ENCODE results near the gene CCDC18.
"Not testable (repeated sequence)": the region's sequence is repeated elsewhere in the genome, so short reads cannot be mapped to it uniquely, and the experiment has no call there.

Gene CCDC18

GRCh38 chr1:93167006-93167405 is 13.5 kb upstream of the CCDC18 start:
- DNase-seq, result no peak
- in situ Hi-C loops (cut with MboI; ENCODE audit: low pct_unique_long_range_greater_than_20kb, low sequenced_read_pairs), result no loop called here

DNA sequence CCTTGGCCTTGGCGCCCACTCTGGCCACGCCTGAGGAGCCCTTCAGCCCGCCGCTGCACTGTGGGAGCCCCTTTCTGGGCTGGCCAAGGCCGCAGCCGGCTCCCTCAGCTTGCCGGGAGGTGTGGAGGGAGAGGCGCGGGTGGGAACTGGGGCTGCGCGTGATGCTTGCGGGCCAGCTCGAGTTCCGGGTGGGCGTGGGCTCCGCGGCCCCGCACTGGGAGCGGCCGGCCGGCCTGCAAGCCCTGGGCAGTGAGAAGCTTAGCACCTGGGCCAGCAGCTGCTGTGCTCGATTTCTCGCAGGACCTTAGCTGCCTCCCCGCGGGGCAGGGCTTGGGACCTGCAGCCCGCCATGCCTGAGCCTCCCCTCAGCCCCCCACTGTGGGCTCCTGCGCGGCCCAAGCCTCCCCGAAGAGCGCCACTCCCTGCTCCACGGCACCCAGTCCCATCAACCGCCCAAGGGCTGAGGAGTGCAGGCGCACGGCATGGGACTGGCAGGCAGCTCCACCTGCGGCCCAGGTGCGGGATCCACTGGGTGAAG is 10.3 kb upstream of the CCDC18 start:
- DNase-seq; in situ Hi-C loops (cut with MboI; ENCODE audit: low pct_unique_long_range_greater_than_20kb, low sequenced_read_pairs): not testable (repeated sequence)

- DNase-seq, result no peak
- in situ Hi-C loops (cut with MboI; ENCODE audit: low pct_unique_long_range_greater_than_20kb, low sequenced_read_pairs), result no loop called here
Observed at GRCh38 chr1:93171549-93172034, 8.9 kb upstream of the CCDC18 start.

GRCh38 chr1:93172778-93173177 is 7.7 kb upstream of the CCDC18 start:
- DNase-seq, result no peak
- in situ Hi-C loops (cut with MboI; ENCODE audit: low pct_unique_long_range_greater_than_20kb, low sequenced_read_pairs), result no loop called here

DNA sequence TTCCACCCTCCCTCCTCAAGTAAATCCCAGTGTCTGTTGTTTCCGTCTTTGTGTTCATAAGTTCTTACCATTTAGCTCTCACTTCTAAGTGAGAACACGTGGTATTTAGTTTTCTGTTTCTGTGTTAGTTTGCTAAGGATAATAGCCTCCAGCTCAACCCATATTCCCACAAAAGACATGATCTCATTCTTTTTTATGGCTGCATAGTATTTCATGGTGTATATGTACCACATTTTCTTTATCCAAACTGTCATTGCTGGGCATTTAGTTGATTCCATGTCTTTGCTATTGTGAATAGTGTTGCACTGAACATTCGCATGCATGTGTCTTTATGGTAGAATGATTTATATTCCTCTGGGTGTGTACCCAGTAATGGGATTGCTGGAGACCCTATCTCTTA is 5.9 kb upstream of the CCDC18 start:
- in situ Hi-C loops (cut with MboI; ENCODE audit: low pct_unique_long_range_greater_than_20kb, low sequenced_read_pairs); DNase-seq: not testable (repeated sequence)

DNA sequence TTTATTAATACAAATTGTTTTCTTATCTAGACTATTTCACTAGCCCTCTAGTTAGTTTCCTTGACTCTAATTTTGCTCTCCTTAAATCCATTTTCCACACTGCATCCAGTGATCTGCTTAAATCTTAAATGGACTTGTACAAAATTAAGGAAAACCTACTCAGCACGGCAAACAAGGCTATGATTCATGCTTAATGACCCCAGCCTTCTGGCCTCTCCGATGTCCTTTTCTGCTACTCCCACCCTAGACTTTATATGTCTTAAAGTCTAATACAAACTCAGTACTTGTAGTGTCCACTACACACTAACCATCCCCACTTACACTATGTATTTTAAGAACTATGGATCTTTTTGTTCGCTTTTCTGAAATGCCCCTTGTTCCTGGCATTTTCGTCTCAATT is 2.5 kb upstream of the CCDC18 start:
- in situ Hi-C loops (cut with MboI; ENCODE audit: low pct_unique_long_range_greater_than_20kb, low sequenced_read_pairs), result no loop called here

GRCh38 chr1:93178418-93178817 is 2.1 kb upstream of the CCDC18 start:
- DNase-seq, result no peak
- in situ Hi-C loops (cut with MboI; ENCODE audit: low pct_unique_long_range_greater_than_20kb, low sequenced_read_pairs), result no loop called here

More for the DNA sequence above, 2.5 kb upstream of the CCDC18 start:
- DNase-seq, result peak; percentile 21

GRCh38 chr1:93179886-93180722 is 420 bp upstream of the CCDC18 start, which contains the start of gene TMED5:
Gene TMED5 (minus strand): TSS chr1:93180413. CDS start chr1:93180242, 171 bp downstream.
- in situ Hi-C loops (cut with MboI; ENCODE audit: low pct_unique_long_range_greater_than_20kb, low sequenced_read_pairs), result no loop called here
- DNase-seq, result peak; percentile 99

GRCh38 chr1:93186667-93187066 is 6.1 kb downstream of the CCDC18 start:
- in situ Hi-C loops (cut with MboI; ENCODE audit: low pct_unique_long_range_greater_than_20kb, low sequenced_read_pairs), result no loop called here
- peak; percentile 68 for DNase-seq

- in situ Hi-C loops (cut with MboI; ENCODE audit: low pct_unique_long_range_greater_than_20kb, low sequenced_read_pairs), result no loop called here
- no peak for DNase-seq
Observed at GRCh38 chr1:93190432-93190831, 9.9 kb downstream of the CCDC18 start.

DNA sequence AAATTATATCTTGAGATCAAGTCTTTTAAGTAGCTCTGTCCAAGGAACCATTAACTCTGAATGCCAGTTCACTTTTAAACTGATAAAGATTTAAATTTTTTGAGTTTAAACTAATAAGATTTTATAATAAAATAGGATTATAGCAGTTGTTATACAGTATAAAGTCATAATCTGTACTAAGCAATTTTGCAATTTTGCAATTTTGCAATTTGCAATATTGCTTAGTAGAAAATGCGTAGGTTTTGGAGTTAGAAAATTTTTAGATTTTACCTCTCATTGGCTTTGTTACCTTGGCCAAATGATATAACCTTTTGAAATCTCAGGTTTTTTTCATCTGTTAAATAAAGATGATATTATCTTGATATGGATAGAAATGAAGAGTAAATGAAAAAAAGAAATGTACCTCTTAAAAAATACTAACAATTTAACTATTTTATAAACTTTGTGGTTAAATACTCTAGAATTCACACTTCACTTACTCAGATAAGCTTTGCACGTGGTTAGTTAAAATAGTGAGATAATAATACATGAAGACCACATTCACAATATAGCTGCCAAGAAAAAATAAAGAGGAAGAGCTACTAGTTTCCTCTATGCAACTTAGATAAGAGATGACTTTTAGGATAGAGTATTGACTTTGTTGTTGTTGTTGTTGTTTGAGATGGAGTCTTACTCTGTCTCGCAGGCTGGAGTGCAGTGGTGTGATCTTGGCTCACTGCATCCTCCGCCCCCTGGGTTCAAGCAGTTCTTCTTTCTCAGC is 13.9 kb downstream of the CCDC18 start:
- DNase-seq, result no peak
- in situ Hi-C loops (cut with MboI; ENCODE audit: low pct_unique_long_range_greater_than_20kb, low sequenced_read_pairs), result no loop called here

DNA sequence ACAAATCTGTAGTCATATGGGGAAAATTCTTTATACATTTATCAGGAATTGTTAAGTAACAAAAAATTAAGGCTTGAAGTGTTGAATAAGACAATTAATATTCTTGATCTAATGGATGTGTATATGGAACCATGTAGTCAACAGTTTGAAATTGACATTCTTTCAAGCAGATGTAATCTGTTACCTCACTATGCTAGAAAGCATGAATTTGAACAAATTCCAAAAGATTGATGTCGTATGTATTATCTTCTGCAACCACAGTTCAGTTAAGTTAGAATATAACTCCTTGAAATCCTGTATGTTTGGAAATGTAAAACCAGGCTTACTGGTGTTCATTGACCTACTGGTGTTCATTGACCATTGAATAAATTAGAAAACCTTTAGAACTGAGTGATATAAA is 16.1 kb downstream of the CCDC18 start:
- in situ Hi-C loops (cut with MboI; ENCODE audit: low pct_unique_long_range_greater_than_20kb, low sequenced_read_pairs), result no loop called here
- DNase-seq, result no peak

DNA sequence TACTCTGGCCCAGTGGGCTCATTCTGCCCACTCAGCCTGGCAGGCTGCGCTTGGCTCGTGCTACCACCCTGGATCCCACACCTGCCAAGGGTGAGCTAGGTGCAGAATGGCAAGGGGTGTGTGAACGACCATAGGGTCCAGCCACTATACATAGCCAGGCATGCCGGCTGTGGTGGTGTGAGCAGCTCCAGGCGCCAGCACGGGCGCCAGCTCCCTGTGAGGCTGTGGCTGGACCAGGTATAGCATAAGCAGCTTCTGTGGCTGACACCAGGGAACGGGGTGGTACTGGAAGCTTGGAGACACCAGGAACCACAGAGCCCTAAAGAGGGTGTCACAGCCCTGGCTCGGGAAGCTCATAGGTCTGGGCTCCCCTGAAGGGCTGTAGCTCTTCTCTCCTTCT is 18.6 kb downstream of the CCDC18 start:
- in situ Hi-C loops (cut with MboI; ENCODE audit: low pct_unique_long_range_greater_than_20kb, low sequenced_read_pairs), result no loop called here
- no peak for DNase-seq

GRCh38 chr1:93200086-93200620 is 19.6 kb downstream of the CCDC18 start:
- in situ Hi-C loops (cut with MboI; ENCODE audit: low pct_unique_long_range_greater_than_20kb, low sequenced_read_pairs), result no loop called here
- no peak for DNase-seq

DNA sequence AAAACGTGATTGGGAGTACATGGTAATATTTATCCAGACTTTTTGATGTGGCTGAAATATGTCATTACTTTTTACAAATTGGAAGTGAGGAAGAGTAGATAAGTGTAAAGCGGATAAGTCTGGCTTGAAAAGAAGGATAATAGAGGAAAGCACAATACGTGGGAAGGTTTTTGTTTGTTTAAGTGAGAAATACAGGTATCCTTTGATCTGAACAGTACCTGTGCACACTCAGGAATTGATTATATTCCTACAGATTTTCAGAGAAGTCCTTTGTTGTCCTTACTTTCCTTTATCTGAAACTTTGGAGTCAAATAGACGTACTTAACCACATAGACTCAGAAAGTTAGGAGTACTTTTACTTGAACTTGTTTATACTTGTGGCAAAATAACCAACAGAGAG is 20.2 kb downstream of the CCDC18 start:
- no peak for DNase-seq
- in situ Hi-C loops (cut with MboI; ENCODE audit: low pct_unique_long_range_greater_than_20kb, low sequenced_read_pairs), result no loop called here

- DNase-seq, result no peak
- in situ Hi-C loops (cut with MboI; ENCODE audit: low pct_unique_long_range_greater_than_20kb, low sequenced_read_pairs), result no loop called here
Observed at GRCh38 chr1:93205892-93206566, 25.5 kb downstream of the CCDC18 start.

- DNase-seq, result no peak
- in situ Hi-C loops (cut with MboI; ENCODE audit: low pct_unique_long_range_greater_than_20kb, low sequenced_read_pairs), result no loop called here
Observed at GRCh38 chr1:93206567-93206954, 26.0 kb downstream of the CCDC18 start.

- in situ Hi-C loops (cut with MboI; ENCODE audit: low pct_unique_long_range_greater_than_20kb, low sequenced_read_pairs), result no loop called here
- DNase-seq, result no peak
Observed at GRCh38 chr1:93207211-93207610, 26.7 kb downstream of the CCDC18 start.

- DNase-seq, result no peak
- in situ Hi-C loops (cut with MboI; ENCODE audit: low pct_unique_long_range_greater_than_20kb, low sequenced_read_pairs), result no loop called here
Observed at GRCh38 chr1:93215322-93215721, 34.8 kb downstream of the CCDC18 start.

All from KBM-7 (cell line).